Measurements from ENCODE around the gene ZNF688.
"Not testable (repeated sequence)": the region's sequence is repeated elsewhere in the genome, so short reads cannot be mapped to it uniquely, and the experiment has no call there.

Gene ZNF688

DNA sequence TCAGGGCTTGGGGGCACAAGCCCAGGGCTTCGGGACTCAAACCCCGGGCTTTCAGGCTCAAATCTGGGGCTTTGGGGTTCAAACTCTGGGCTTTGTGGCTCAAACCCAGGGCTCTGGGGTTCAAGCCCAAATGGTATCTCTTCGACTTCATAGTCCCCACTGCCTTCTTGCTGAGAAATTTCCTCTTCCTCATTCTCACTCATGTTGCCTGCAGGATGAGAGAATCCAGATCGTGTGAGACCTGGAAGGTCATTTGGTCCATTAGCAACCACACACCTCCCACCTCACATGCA, 45.7 kb downstream of the ZNF688 start:
- no peak for TF ChIP-seq ZNF274 (IDR thresholded peaks at IDR 0.05; ENCODE audit: low read depth, low read length)
- H3K4me3 ChIP-seq (ENCODE audit: low read length): peak overlapping the region; percentile 74; the same call in 1 of the 2 replicates

DNA sequence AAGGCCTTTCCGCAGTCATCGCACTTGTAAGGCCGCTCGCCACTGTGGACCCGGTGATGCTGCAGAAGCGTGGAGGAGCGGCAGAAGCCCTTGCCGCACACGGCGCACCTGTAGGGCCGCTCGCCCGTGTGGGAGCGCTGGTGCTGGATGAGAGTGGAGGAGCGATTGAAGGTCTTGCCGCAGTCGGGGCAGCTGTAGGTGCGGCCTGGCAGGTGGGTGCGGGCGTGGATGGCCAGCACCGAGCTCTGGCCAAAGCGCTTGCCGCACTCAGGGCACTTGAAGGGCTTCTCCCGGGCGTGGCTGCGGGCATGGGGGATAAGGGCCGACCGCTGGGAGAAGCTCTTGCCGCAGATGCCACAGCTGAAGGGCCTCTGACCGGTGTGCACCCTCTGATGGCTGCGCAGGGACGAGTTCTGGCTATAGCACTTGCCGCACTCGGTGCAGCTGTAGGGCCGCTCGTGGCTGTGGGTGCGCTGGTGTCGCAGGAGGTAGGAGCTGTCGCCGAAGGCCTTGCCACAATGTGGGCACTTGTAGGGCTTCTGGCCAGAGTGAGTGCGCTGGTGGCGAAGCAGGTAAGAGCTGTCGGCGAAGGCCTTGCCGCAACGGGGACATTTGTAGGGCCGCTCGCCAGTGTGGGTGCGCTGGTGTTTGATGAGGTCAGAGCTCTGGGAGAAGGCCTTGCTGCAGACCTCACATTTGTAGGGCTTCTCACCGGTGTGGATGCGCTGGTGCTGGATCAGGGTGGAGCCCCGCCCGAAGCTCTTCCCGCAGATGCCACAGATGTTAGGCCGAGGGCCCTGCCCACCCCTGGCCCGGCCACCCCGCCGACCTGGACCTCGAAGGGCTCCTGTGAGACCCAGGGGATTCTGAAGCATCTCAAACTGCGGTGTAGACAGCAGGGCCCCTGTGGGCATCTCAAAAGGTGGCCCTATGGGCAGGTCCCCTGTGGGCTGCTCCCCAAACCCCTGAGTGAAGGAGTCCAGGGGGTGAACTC, 46.6 kb downstream of the ZNF688 start:
- TF ChIP-seq ZNF274 (IDR thresholded peaks at IDR 0.05; ENCODE audit: low read depth, low read length): no peak
- no peak overlapping the region for H3K4me3 ChIP-seq (ENCODE audit: low read length)

DNA sequence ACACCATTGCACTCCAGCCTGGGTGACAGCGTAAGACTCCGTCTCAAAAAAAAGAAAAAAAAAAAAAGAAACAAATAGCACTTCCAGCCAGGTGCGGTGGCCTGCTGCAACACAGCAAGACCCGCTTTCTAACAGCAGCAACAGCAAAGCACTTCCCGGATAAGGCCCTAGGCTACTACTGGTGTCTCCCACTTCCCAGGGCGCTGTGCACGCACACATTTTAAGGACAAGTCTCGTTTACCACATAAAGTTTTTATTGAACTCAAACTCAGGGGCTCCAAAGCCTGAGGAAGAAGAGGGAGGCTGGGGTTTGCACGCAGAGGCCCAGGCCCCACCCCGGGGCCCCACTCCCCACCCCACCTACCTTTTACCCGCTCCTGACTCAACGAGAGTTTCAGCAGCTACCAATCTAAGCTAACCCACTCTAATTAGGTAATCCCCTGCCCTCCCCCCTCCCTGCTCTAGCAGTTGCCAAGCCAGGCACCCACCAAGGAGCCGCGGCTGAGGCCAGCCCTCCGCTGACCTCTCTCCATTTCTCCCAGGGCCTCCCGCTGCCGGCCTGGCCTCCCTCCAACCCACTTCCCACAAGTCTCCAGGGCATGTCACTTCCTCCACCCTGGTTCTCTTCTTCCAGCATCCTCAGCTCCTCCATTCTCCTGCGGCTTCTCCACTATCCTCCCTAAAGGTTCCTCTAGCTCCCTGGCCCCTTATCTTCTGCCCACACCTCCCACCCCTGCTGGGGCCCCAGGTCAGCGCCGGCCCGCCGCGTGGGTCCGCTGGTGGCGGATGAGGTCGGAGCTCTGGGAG, 47.5 kb downstream of the ZNF688 start:
- TF ChIP-seq ZNF274 (IDR thresholded peaks at IDR 0.05; ENCODE audit: low read depth, low read length): no peak

DNA sequence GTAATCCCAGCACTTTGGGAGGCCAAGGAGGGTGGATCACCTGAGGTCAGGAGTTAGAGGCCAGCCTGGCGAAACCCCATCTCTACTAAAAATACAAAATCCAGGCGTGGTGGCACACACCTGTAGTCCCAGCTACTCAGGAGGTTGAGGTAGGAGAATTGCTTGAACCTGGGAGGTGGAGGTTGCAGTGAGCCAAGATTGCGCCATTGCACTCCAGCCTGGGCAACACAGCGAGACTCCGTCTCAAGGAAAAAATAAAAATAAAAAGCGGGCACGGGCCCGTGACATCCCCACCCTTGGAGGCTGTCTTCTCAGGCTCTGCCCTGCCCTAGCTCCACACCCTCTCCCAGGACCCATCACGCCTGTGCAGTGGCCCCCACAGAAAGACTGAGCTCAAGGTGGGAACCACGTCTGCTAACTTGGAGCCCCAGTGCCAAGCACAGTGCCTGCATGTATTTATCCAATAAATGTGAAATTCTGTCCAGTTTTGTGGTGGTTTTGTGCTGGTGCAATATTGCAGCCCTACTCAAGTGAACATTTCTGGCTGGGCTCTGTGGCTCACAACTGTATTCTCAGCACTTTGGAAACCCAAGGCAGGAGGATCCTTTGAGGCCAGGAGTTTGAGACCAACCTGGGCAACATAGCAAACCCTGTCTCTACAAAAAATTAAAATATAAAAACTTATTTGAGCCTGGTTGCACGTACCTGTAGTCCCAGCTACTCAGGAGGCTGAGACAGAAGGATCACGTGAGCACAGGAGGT, 48.6 kb downstream of the ZNF688 start:
- not testable (repeated sequence) for H3K4me3 ChIP-seq (ENCODE audit: low read length)

More for the DNA sequence above, 47.5 kb downstream of the ZNF688 start:
- no peak overlapping the region for H3K4me3 ChIP-seq (ENCODE audit: low read length)

DNA sequence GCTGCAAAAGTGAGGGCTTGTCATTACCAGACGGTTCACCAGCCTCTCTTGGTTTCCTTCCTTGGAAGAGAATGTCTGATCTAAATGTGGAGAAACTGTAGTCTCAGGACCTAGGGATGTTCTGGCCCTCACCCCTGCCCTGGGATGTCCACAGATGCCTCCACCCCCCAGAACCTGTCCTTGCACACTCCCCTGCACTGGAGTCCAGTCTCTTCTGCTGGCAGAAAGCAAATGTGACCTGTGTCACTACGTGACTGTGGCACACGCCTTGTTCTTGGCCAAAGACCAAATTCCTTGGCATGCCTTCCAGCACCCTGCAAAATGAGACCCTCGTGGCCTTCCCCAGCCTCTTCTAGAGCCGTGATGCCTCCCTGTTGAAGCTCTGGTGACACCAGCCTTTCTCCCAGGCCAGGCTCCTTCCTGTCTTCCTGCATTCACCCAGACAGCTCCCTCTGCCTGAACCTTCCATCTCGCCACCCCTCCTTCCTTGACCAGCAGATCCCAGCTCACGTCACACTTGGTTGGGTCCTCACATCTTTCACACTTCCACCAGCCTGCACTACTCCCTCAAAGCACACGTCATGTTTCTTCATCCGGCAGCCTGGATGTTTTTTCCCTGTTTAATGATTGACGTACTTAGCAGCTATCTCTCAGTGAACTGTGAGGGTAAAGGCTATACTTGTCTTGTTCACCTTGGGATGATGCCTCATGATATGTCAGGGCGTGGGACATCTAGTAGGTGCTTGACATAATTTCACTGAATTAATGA, 49.5 kb downstream of the ZNF688 start:
- H3K4me3 ChIP-seq (ENCODE audit: low read length): no peak overlapping the region
- no peak for TF ChIP-seq ZNF274 (IDR thresholded peaks at IDR 0.05; ENCODE audit: low read depth, low read length)

DNA sequence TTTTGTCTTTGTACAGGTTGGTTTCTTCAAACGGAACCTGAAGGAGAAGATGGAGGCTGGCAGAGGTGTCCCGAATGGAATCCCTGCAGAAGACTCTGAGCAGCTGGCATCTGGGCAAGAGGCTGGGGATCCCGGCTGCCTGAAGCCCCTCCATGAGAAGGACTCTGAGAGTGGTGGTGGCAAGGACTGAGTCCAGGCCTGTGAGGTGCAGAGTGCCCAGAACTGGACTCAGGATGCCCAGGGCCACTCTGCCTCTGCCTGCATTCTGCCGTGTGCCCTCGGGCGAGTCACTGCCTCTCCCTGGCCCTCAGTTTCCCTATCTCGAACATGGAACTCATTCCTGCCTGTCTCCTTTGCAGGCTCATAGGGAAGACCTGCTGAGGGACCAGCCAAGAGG, 50.0 kb downstream of the ZNF688 start:
- no peak overlapping the region for H3K4me3 ChIP-seq (ENCODE audit: low read length)
- no peak for TF ChIP-seq ZNF274 (IDR thresholded peaks at IDR 0.05; ENCODE audit: low read depth, low read length)
